IMR-90 (cell line): ENCODE data around the gene NECTIN2. TPM values are rescaled to one million over a fixed set of nuclear protein-coding genes. Genes with fewer than 3 reads are reported as not detected.

Source experiments
- ATAC-seq: fragments of 200-7000 bp; cut with Tn5 transposase; 2 replicates; pipeline ENCODE4 v1.9.1; 2020; ENCODE audit warnings: low read depth, mild to moderate bottlenecking, moderate library complexity
- BruUV-seq: library from RNA; stranded (reverse); fragments of 400-500 nt; replicated peaks from 2 replicates; lab custom pipeline; 2021; lab: Mats Ljungman, UMichigan
- CTCF ChIA-PET: fragments of 300-600 bp; formaldehyde crosslinking; extraction: SDS; loops from one replicate; lab custom pipeline; 2021; ENCODE audit warnings: antibody characterized with exemption; lab: Yijun Ruan, JAX
- POLR2A ChIA-PET: fragments of 300-600 bp; sonication (Branson Sonifier 250); formaldehyde crosslinking; loops from one replicate; lab custom pipeline; 2022; ENCODE audit warnings: antibody characterized with exemption; ENCODE audit not compliant: unreplicated experiment; lab: Charles Lee
- DNase-seq: peaks from one replicate; pipeline ENCODE4 v3.0.0; 2013
- H2AFZ ChIP-seq: replicated peaks from 2 replicates; pipeline ENCODE3; 2013; ENCODE audit warnings: low read length, mild to moderate bottlenecking; ENCODE audit not compliant: poor library complexity
- H2AK5ac ChIP-seq: 2 replicates; pipeline ENCODE4 v1.6.1; 2013; ENCODE audit warnings: low read depth, low read length, inconsistent platforms
- H2AK9ac ChIP-seq: replicated peaks from 2 replicates; pipeline ENCODE3; 2013; ENCODE audit warnings: mild to moderate bottlenecking, low read depth, low read length, moderate library complexity; ENCODE audit not compliant: poor library complexity
- H2BK120ac ChIP-seq: 2 replicates; pipeline ENCODE4 v1.6.1; 2013; ENCODE audit warnings: low read depth, low read length, inconsistent platforms
- H2BK15ac ChIP-seq: 3 replicates; pipeline ENCODE4 v1.6.1; 2013; ENCODE audit warnings: low read depth, low read length, inconsistent platforms
- H2BK20ac ChIP-seq: 2 replicates; pipeline ENCODE4 v1.6.1; 2013; ENCODE audit warnings: low read depth, mild to moderate bottlenecking, inconsistent platforms, low read length, moderate library complexity
- H2BK5ac ChIP-seq: 2 replicates; pipeline ENCODE4 v1.6.1; 2013; ENCODE audit warnings: mild to moderate bottlenecking, low read depth, low read length, inconsistent platforms; ENCODE audit not compliant: poor library complexity, severe bottlenecking
- H3K14ac ChIP-seq: replicated peaks from 2 replicates; pipeline ENCODE4 v1.6.1; 2013; ENCODE audit warnings: low read depth, low read length, inconsistent platforms
- H3K18ac ChIP-seq: 2 replicates; pipeline ENCODE4 v1.6.1; 2013; ENCODE audit warnings: low read depth, low read length, control low read depth
- H3K23ac ChIP-seq: 2 replicates; pipeline ENCODE4 v1.6.1; 2013; ENCODE audit warnings: low read depth, low read length, inconsistent platforms
- H3K27ac ChIP-seq: 2 replicates; pipeline ENCODE4 v1.5.1; 2013; ENCODE audit warnings: mild to moderate bottlenecking, control low read depth, low read length; ENCODE audit not compliant: insufficient read depth
- H3K27me3 ChIP-seq: 2 replicates; pipeline ENCODE4 v1.6.1; 2013; ENCODE audit warnings: low read length; ENCODE audit not compliant: control insufficient read depth, insufficient read depth
- H3K36me3 ChIP-seq: 2 replicates; pipeline ENCODE4 v1.6.1; 2013; ENCODE audit warnings: low read length, mixed read lengths; ENCODE audit not compliant: control insufficient read depth, insufficient read depth
- H3K4ac ChIP-seq: 2 replicates; pipeline ENCODE4 v1.6.1; 2013; ENCODE audit warnings: low read depth, low read length, inconsistent platforms
- H3K4me1 ChIP-seq: 2 replicates; pipeline ENCODE4 v1.6.1; 2013; ENCODE audit warnings: low read length, mixed read lengths; ENCODE audit not compliant: control insufficient read depth, insufficient read depth
- H3K4me2 ChIP-seq: 2 replicates; pipeline ENCODE4 v1.6.1; 2013; ENCODE audit warnings: low read depth, mild to moderate bottlenecking, control low read depth, low read length, moderate library complexity
- H3K4me3 ChIP-seq: 2 replicates; pipeline ENCODE4 v1.5.1; 2013; ENCODE audit warnings: low read depth, mild to moderate bottlenecking, control low read depth, low read length, moderate library complexity; ENCODE audit not compliant: insufficient read depth
- H3K56ac ChIP-seq: 2 replicates; pipeline ENCODE4 v1.6.1; 2013; ENCODE audit warnings: low read length, inconsistent platforms; ENCODE audit not compliant: insufficient read depth; ENCODE audit errors: extremely low read depth
- H3K79me1 ChIP-seq, 2 experiments: 2 replicates each; pipeline ENCODE4 v1.6.1; 2013; ENCODE audit warnings: low read length in 2 of 2, inconsistent platforms in 1 of 2, low read depth in 1 of 2
- H3K9ac ChIP-seq: 2 replicates; pipeline ENCODE4 v1.6.1; 2013; ENCODE audit warnings: low read depth, low read length, control low read depth
- H3K9me1 ChIP-seq: 2 replicates; pipeline ENCODE4 v1.6.1; 2013; ENCODE audit warnings: low read length, inconsistent platforms; ENCODE audit not compliant: insufficient read depth
- H3K9me3 ChIP-seq: 2 replicates; pipeline ENCODE4 v1.6.1; 2013; ENCODE audit warnings: low read length; ENCODE audit not compliant: control insufficient read depth, insufficient read depth
- H4K20me1 ChIP-seq: 2 replicates; pipeline ENCODE4 v1.6.1; 2013; ENCODE audit warnings: low read length, inconsistent platforms; ENCODE audit not compliant: insufficient read depth
- H4K5ac ChIP-seq: 2 replicates; pipeline ENCODE4 v1.6.1; 2013; ENCODE audit warnings: mild to moderate bottlenecking, low read depth, low read length, control low read depth
- H4K8ac ChIP-seq, 2 experiments: 2 replicates each; pipeline ENCODE4 v1.6.1; 2013; ENCODE audit warnings: low read depth in 2 of 2, low read length in 2 of 2, control low read depth in 1 of 2, inconsistent platforms in 1 of 2
- H4K91ac ChIP-seq: 2 replicates; pipeline ENCODE4 v1.6.1; 2013; ENCODE audit warnings: low read depth, low read length, inconsistent platforms; ENCODE audit not compliant: insufficient read depth
- CEBPB ChIP-seq: IDR thresholded peaks from 2 replicates; pipeline ENCODE4 v1.6.1; 2012; ENCODE audit warnings: low read depth, low read length, improper control_type of control experiment
- CHD1 ChIP-seq: IDR thresholded peaks from 2 replicates; pipeline ENCODE4 v1.6.1; 2012; ENCODE audit warnings: low read depth, low read length, improper control_type of control experiment
- POLR2A ChIP-seq: IDR thresholded peaks from 2 replicates; pipeline ENCODE4 v1.6.1; 2012; ENCODE audit warnings: mild to moderate bottlenecking, low read depth, low read length
- RAD21 ChIP-seq: IDR thresholded peaks from 2 replicates; pipeline ENCODE4 v1.6.1; 2012; ENCODE audit warnings: low read length, improper control_type of control experiment
- WGBS, 2 experiments: methylation state at CpG; one replicate each; pipeline versions ENCODE4 v1.1.5 to v1.1.7; 2013; ENCODE audit warnings: missing lambda C conversion rate in 2 of 2; ENCODE audit not compliant: insufficient read length in 1 of 2; ENCODE audit errors: extremely low coverage in 2 of 2; 5-methylcytosine and 5-hydroxymethylcytosine counted together
- dilution Hi-C: fragments of 300-500 bp; cut with HindIII; formaldehyde crosslinking; loops from one replicate; pipeline ENCODE4 v1.14.3; 2018; ENCODE audit warnings: low sequenced_read_pairs; ENCODE audit not compliant: unreplicated experiment
- in situ Hi-C: fragments of 300-500 bp; cut with MboI; formaldehyde crosslinking; loops from 3 replicates; pipeline ENCODE4 v1.14.3; 2019; ENCODE audit warnings: low sequenced_read_pairs, inconsistent platforms, mixed read lengths
- intact Hi-C: fragments of 100-400 bp; cut with micrococcal nuclease; formaldehyde crosslinking; loops from 2 replicates; pipeline ENCODE4 v1.10.0; 2022
- polyA plus RNA-seq, 3 experiments: library from polyadenylated mRNA; depleted of rRNA; stranded (reverse); fragments of >200 nt; gene quantifications; 2 replicates each; pipeline ENCODE4 v1.2.3, GENCODE V29; 2012; ENCODE audit warnings: low replicate concordance in 1 of 3
- total RNA-seq: library from RNA; depleted of rRNA; stranded (reverse); fragments of >200 nt; gene quantifications from 2 replicates; pipeline ENCODE4 v1.2.3, GENCODE V29; 2012

NECTIN2 gene
- total and polyA plus RNA-seq, 2 of the 4 experiments (the other 2 are of a cell fraction), result 77.8 to 170 TPM

DNA sequence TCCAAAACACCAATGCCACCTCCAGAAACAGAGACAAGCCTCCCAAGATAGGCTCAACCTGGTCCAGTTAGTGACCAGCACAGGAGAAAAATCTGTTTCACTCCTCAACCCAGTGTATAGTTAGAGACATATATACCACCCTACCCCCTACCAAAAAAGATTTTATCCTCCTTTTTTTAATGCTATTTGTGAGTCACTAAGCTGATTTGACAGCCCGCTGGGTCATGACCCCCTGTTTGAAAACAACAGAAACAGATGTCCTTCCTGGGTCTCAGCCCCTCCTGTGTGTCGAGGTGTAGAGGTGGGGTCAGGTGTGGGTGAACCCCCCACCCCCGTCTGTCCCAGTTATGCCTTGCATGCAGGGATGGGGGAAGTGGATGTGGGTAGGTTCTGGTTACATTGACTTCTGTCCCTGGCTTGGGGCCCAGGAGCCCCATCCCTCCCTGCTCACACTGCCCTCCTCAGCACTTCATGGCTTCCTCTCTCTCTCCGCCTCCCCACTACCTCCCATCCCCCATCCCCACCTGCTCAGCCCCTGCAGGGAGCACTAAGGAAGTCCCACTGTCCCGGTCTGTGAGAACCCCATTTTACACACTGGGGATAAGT is 30.9 kb downstream of the NECTIN2 start (continued):
- TF ChIP-seq CEBPB, result no peak
- no peak for TF ChIP-seq CHD1
- no peak for TF ChIP-seq POLR2A

GRCh38 chr19:44878120-44878865 is 32.2 kb downstream of the NECTIN2 start:
- Histone ChIP-seq H3K23ac (no peak overlapping the region), H3K9me3 (no peaks in the 10 kb centered on the region), H4K5ac (no peak overlapping the region), H2AFZ (no peak overlapping the region), H3K36me3 (peaks cover 71% of the 10 kb centered on the region), H3K4me2 (no peak overlapping the region), H3K4me1 (no peaks in the 10 kb centered on the region), H2BK20ac (no peak overlapping the region), H2AK9ac (no peak overlapping the region), H3K9me1 (0 out of 2 replicates have a peak, but pooled peaks cover 8% of the 10 kb centered on the region), H4K91ac (no peak overlapping the region), H3K27me3 (no peaks in the 10 kb centered on the region), H3K27ac (no peak overlapping the region), H4K8ac (no peak overlapping the region), H2BK15ac (no peak overlapping the region), H3K4me3 (no peak overlapping the region), H2BK5ac (no peak overlapping the region), H3K79me1 (peaks cover 18 to 60% of the 10 kb centered on the region in 2 experiments), H3K14ac (no peak overlapping the region), H2BK120ac (no peak overlapping the region), H3K18ac (no peak overlapping the region), H2AK5ac (no peak overlapping the region), H3K4ac (no peak overlapping the region), H3K56ac (no peak overlapping the region), H3K9ac (no peak overlapping the region), H4K20me1 (peaks cover 9% of the 10 kb centered on the region)
- ChIA-PET CTCF (interaction anchor here (0.6 kb wide), 1 partner anchor 21 kb away, joined by 3 read pairs; no protein-coding TSS in a partner anchor), POLR2A (no interaction called here)
- no peak for DNase-seq
- WGBS, 2 experiments, result 91% methylated on average over 7 of the region's 26 CpGs; no CpG with 5 or more reads in 1 of the 2 experiments
- ATAC-seq, result no peak
- intact Hi-C loops (no loop called here), in situ Hi-C loops (no loop called here), dilution Hi-C loops (no loop called here)
- BruUV-seq, result no TSS peak
- no peak for TF ChIP-seq RAD21
